ENCODE measurements around the gene OSTM1. TPM values are rescaled to one million over a fixed set of nuclear protein-coding genes. Genes with fewer than 3 reads are reported as not detected.

The OSTM1 gene
- total and polyA plus RNA-seq, 2 of the 13 experiments (the other 11 are each of a cell fraction or from before 2014, with no cell fraction given), result 8.7 to 20.5 TPM

- TF ChIP-seq ZNF749 (CRISPR knock-in tag; IDR thresholded peaks at IDR 0.05; ENCODE audit: borderline replicate concordance) (no peak), ZNF460 (CRISPR knock-in tag; IDR thresholded peaks at IDR 0.05; ENCODE audit: borderline replicate concordance) (no peak), ZFY (CRISPR knock-in tag; IDR thresholded peaks at IDR 0.05) (0 out of 2 replicates have a peak, but pooled peaks have one; percentile 28), ZNF83 (CRISPR knock-in tag; IDR thresholded peaks at IDR 0.05; ENCODE audit: borderline replicate concordance) (no peak), CREBL2 (CRISPR knock-in tag; IDR thresholded peaks at IDR 0.05; ENCODE audit: borderline replicate concordance) (no peak), ZNF230 (CRISPR knock-in tag; IDR thresholded peaks at IDR 0.05) (no peak), ZNF550 (CRISPR knock-in tag; IDR thresholded peaks at IDR 0.05; ENCODE audit: borderline replicate concordance) (no peak), GABPB1 (CRISPR knock-in tag; IDR thresholded peaks at IDR 0.05) (peak; percentile 22; the same call in 1 of the 2 replicates), HBP1 (CRISPR knock-in tag; IDR thresholded peaks at IDR 0.05; ENCODE audit: low read depth) (no peak), TCF7 (IDR thresholded peaks at IDR 0.05; ENCODE audit: low read depth) (no peak), ELF4 (CRISPR knock-in tag; IDR thresholded peaks at IDR 0.05; ENCODE audit: borderline replicate concordance) (no peak), NFATC3 (CRISPR knock-in tag; IDR thresholded peaks at IDR 0.05) (no peak), CSRNP1 (CRISPR knock-in tag; IDR thresholded peaks at IDR 0.05) (0 out of 2 replicates have a peak, but pooled peaks have one; percentile 48), EEA1 (CRISPR knock-in tag; IDR thresholded peaks at IDR 0.05; ENCODE audit: borderline replicate concordance) (peak; percentile 19; the same call in 1 of the 2 replicates), ZHX2 (IDR thresholded peaks at IDR 0.05; ENCODE audit: low read depth) (no peak), ZHX2 (CRISPR knock-in tag; IDR thresholded peaks at IDR 0.05; ENCODE audit: borderline replicate concordance) (no peak), HOXA7 (CRISPR knock-in tag; IDR thresholded peaks at IDR 0.05) (no peak)
These were observed 43.2 kb upstream of the OSTM1 start (continued) for GRCh38 chr6:108117427-108118358.
